CD4-positive, alpha-beta memory T cell (primary cell): ENCODE data around the gene CBFA2T3. TPM values are rescaled to one million over a fixed set of nuclear protein-coding genes. Genes with fewer than 3 reads are reported as not detected.

ENCODE experiments used
- CTCF ChIA-PET: fragments of 350-600 bp; sonication (Branson Sonifier 250); formaldehyde crosslinking; loops from one replicate; lab custom pipeline; 2021; ENCODE audit warnings: inconsistent platforms; ENCODE audit not compliant: partially characterized antibody; lab: Charles Lee
- POLR2A ChIA-PET: fragments of 350-600 bp; sonication (Branson Sonifier 250); formaldehyde crosslinking; loops from one replicate; lab custom pipeline; 2021; ENCODE audit not compliant: partially characterized antibody; lab: Charles Lee
- DNase-seq, 5 donors: peaks; one replicate each; pipeline versions ENCODE4 v3.0.0 to v3.0.0-alpha.2; 2020 to 2022; ENCODE audit warnings: mixed read lengths in 1 of 5
- H3K27ac ChIP-seq: one replicate; pipeline ENCODE4 v1.7.0; 2013; ENCODE audit warnings: low read depth, low read length
- H3K27me3 ChIP-seq: 2 replicates; pipeline ENCODE4 v1.7.0; 2013; ENCODE audit warnings: mild to moderate bottlenecking, low read length, moderate library complexity; ENCODE audit not compliant: insufficient read depth
- H3K36me3 ChIP-seq: 2 replicates; pipeline ENCODE4 v1.7.0; 2013; ENCODE audit warnings: mild to moderate bottlenecking, low read length, moderate library complexity; ENCODE audit not compliant: insufficient read depth
- H3K4me1 ChIP-seq: 2 replicates; pipeline ENCODE4 v1.7.0; 2013; ENCODE audit warnings: mild to moderate bottlenecking, low read length, moderate library complexity; ENCODE audit not compliant: insufficient read depth
- H3K4me3 ChIP-seq, 2 donors: one replicate each; pipeline ENCODE4 v1.7.0; 2013; ENCODE audit warnings: low read length in 2 of 2, mild to moderate bottlenecking in 1 of 2
- H3K9me3 ChIP-seq, 2 donors: one replicate each; pipeline ENCODE4 v1.7.0; 2013; ENCODE audit warnings: low read length in 2 of 2, control low read depth in 1 of 2; ENCODE audit not compliant: control insufficient read depth in 1 of 2
- H3K27ac Mint-ChIP-seq, 7 donors: one replicate each; pipeline ENCODE4 v1.8.0; 2020 to 2021; ENCODE audit warnings: mixed read lengths in 7 of 7, mild to moderate bottlenecking in 6 of 7, inconsistent platforms in 3 of 7, moderate library complexity in 3 of 7
- H3K27me3 Mint-ChIP-seq, 2 donors: one replicate each; pipeline ENCODE4 v1.8.0; 2020 to 2021; ENCODE audit warnings: mixed read lengths in 2 of 2
- H3K36me3 Mint-ChIP-seq, 2 donors: one replicate each; pipeline ENCODE4 v1.8.0; 2020 to 2021; ENCODE audit warnings: mixed read lengths in 2 of 2, inconsistent platforms in 1 of 2, mild to moderate bottlenecking in 1 of 2
- H3K4me1 Mint-ChIP-seq, 4 donors: one replicate each; pipeline ENCODE4 v1.8.0; 2020 to 2021; ENCODE audit warnings: mixed read lengths in 4 of 4, mild to moderate bottlenecking in 1 of 4
- H3K4me3 Mint-ChIP-seq, 8 donors: one replicate each; pipeline ENCODE4 v1.8.0; 2020 to 2021; ENCODE audit warnings: mixed read lengths in 8 of 8, mild to moderate bottlenecking in 7 of 8, moderate library complexity in 6 of 8, inconsistent platforms in 3 of 8
- H3K9me3 Mint-ChIP-seq, 8 donors: one replicate each; pipeline ENCODE4 v1.8.0; 2020 to 2021; ENCODE audit warnings: mixed read lengths in 8 of 8, mild to moderate bottlenecking in 5 of 8, inconsistent platforms in 3 of 8, moderate library complexity in 1 of 8
- intact Hi-C: fragments of 100-400 bp; cut with micrococcal nuclease; formaldehyde crosslinking; loops from one replicate; pipeline ENCODE4 v1.15.1; 2023
- polyA plus RNA-seq, 2 donors: library from polyadenylated mRNA; unstranded; fragments of 300-500 nt; fragmentation: Illumina TruSeq; gene quantifications; one replicate each; pipeline ENCODE4 v1.2.3, GENCODE V29; 2021
- total RNA-seq, 2 experiments: library from RNA; stranded (reverse); gene quantifications; one replicate each; pipeline ENCODE4 v1.2.3, GENCODE V29; 2021

The CBFA2T3 gene
- total and polyA plus RNA-seq, 4 experiments from 2014 or later = 0.11 to 0.14 TPM; not detected in 2

GRCh38 chr16:88993166-88993761 lies 16.3 kb upstream of the CBFA2T3 start:
- no peaks in the 10 kb centered on the region for H3K4me1 Mint-ChIP-seq
- peaks cover 0 to 10% (median 7%) of the 10 kb centered on the region in 8 donors for H3K9me3 Mint-ChIP-seq
- no peak overlapping the region for H3K27ac Mint-ChIP-seq
- Histone ChIP-seq H3K4me3 (no peak overlapping the region), H3K27me3 (no peaks in the 10 kb centered on the region), H3K27ac (no peak overlapping the region), H3K9me3 (peaks cover 0 to 4% of the 10 kb centered on the region in 2 donors), H3K4me1 (peaks cover 5% of the 10 kb centered on the region), H3K36me3 (no peaks in the 10 kb centered on the region)
- peaks cover 0 to 1% of the 10 kb centered on the region in 2 donors for H3K36me3 Mint-ChIP-seq
- intact Hi-C loops = no loop called here
- no peak overlapping the region for H3K4me3 Mint-ChIP-seq
- H3K27me3 Mint-ChIP-seq = peaks cover 2 to 4% of the 10 kb centered on the region in 2 donors
- no peak for DNase-seq
- ChIA-PET CTCF (no interaction called here), POLR2A (no interaction called here)

- Mint-ChIP-seq H3K27me3 (peaks cover 2 to 4% of the 10 kb centered on the region in 2 donors), H3K9me3 (peaks cover 0 to 4% (median 3%) of the 10 kb centered on the region in 8 donors), H3K36me3 (peaks cover 0 to under 1% of the 10 kb centered on the region in 2 donors), H3K27ac (no peak overlapping the region), H3K4me3 (no peak overlapping the region), H3K4me1 (no peaks in the 10 kb centered on the region)
- Histone ChIP-seq H3K36me3 (no peaks in the 10 kb centered on the region), H3K9me3 (peaks cover 0 to 2% of the 10 kb centered on the region in 2 donors), H3K4me3 (no peak overlapping the region), H3K27ac (no peak overlapping the region), H3K27me3 (no peaks in the 10 kb centered on the region), H3K4me1 (peaks cover 5% of the 10 kb centered on the region)
- ChIA-PET CTCF (no interaction called here), POLR2A (no interaction called here)
- intact Hi-C loops = no loop called here
- DNase-seq = no peak
Measured at GRCh38 chr16:88992351-88993165, 15.6 kb upstream of the CBFA2T3 start.

GRCh38 chr16:88991813-88992350 lies 14.9 kb upstream of the CBFA2T3 start:
- H3K27ac ChIP-seq = no peak overlapping the region
- no peak for DNase-seq
- no peaks in the 10 kb centered on the region for H3K9me3 ChIP-seq
- Mint-ChIP-seq H3K4me1 (no peaks in the 10 kb centered on the region), H3K27ac (no peak overlapping the region), H3K27me3 (peaks cover 2 to 6% of the 10 kb centered on the region in 2 donors), H3K36me3 (no peaks in the 10 kb centered on the region), H3K9me3 (no peaks in the 10 kb centered on the region), H3K4me3 (no peak overlapping the region)
- intact Hi-C loops = no loop called here
- ChIA-PET POLR2A (no interaction called here), CTCF (no interaction called here)
- no peak overlapping the region for H3K4me3 ChIP-seq
- no peaks in the 10 kb centered on the region for H3K27me3 ChIP-seq
- H3K36me3 ChIP-seq = no peaks in the 10 kb centered on the region
- H3K4me1 ChIP-seq = peaks cover 5% of the 10 kb centered on the region

GRCh38 chr16:88989852-88990547 lies 13.0 kb upstream of the CBFA2T3 start:
- Histone ChIP-seq H3K4me1 (peaks cover 5% of the 10 kb centered on the region), H3K27me3 (no peaks in the 10 kb centered on the region), H3K9me3 (no peaks in the 10 kb centered on the region), H3K36me3 (no peaks in the 10 kb centered on the region), H3K27ac (no peak overlapping the region), H3K4me3 (no peak overlapping the region)
- intact Hi-C loops = no loop called here
- Mint-ChIP-seq H3K36me3 (no peaks in the 10 kb centered on the region), H3K27ac (no peak overlapping the region), H3K27me3 (peaks cover under 1 to 4% of the 10 kb centered on the region in 2 donors), H3K9me3 (no peaks in the 10 kb centered on the region), H3K4me3 (no peak overlapping the region), H3K4me1 (no peaks in the 10 kb centered on the region)
- CTCF ChIA-PET = no interaction called here
- POLR2A ChIA-PET = no interaction called here
- no peak for DNase-seq

- POLR2A ChIA-PET = no interaction called here
- no peak for DNase-seq
- Mint-ChIP-seq H3K27me3 (peaks cover 0 to 1% of the 10 kb centered on the region in 2 donors), H3K27ac (no peak overlapping the region), H3K9me3 (no peaks in the 10 kb centered on the region), H3K4me1 (no peaks in the 10 kb centered on the region), H3K36me3 (no peaks in the 10 kb centered on the region), H3K4me3 (no peak overlapping the region)
- CTCF ChIA-PET = interaction anchor here (0.6 kb wide), 1 partner anchor 178 kb away, joined by 3 read pairs; no protein-coding TSS in a partner anchor
- intact Hi-C loops = no loop called here
- Histone ChIP-seq H3K36me3 (no peaks in the 10 kb centered on the region), H3K27ac (no peak overlapping the region), H3K4me3 (no peak overlapping the region), H3K4me1 (peaks cover 5% of the 10 kb centered on the region), H3K9me3 (no peaks in the 10 kb centered on the region), H3K27me3 (no peaks in the 10 kb centered on the region)
Measured at GRCh38 chr16:88988980-88989811, 12.2 kb upstream of the CBFA2T3 start.

GRCh38 chr16:88985521-88985920 lies 8.5 kb upstream of the CBFA2T3 start:
- Mint-ChIP-seq H3K27ac (no peak overlapping the region), H3K9me3 (no peaks in the 10 kb centered on the region), H3K36me3 (no peaks in the 10 kb centered on the region), H3K27me3 (peaks cover 0 to 1% of the 10 kb centered on the region in 2 donors), H3K4me1 (peaks cover 0 to 1% (median 0%) of the 10 kb centered on the region in 4 donors), H3K4me3 (no peak overlapping the region)
- POLR2A ChIA-PET = no interaction called here
- no peaks in the 10 kb centered on the region for H3K27me3 ChIP-seq
- intact Hi-C loops = no loop called here
- no peaks in the 10 kb centered on the region for H3K36me3 ChIP-seq
- CTCF ChIA-PET = no interaction called here
- DNase-seq = no peak
- no peaks in the 10 kb centered on the region for H3K9me3 ChIP-seq
- H3K4me3 ChIP-seq = no peak overlapping the region
- no peaks in the 10 kb centered on the region for H3K4me1 ChIP-seq
- no peak overlapping the region for H3K27ac ChIP-seq
